ENCODE measurements around the gene TDRD12.

Gene TDRD12

GRCh38 chr19:32719611-32720059 lies at the start of gene TDRD12:
Gene TDRD12 (plus strand): TSS chr19:32719767. CDS start chr19:32720073, 306 bp downstream.
- no peak for DNase-seq

GRCh38 chr19:32671883-32672593 lies 47.5 kb upstream of the TDRD12 start:
- DNase-seq, result no peak

GRCh38 chr19:32672841-32673240 lies 46.7 kb upstream of the TDRD12 start:
- DNase-seq, result no peak

GRCh38 chr19:32673573-32673972 lies 46.0 kb upstream of the TDRD12 start:
- DNase-seq, result no peak

GRCh38 chr19:32674153-32674930 lies 45.2 kb upstream of the TDRD12 start:
- DNase-seq, result no peak

GRCh38 chr19:32674931-32675719 lies 44.4 kb upstream of the TDRD12 start, which contains the start of gene ANKRD27:
Gene ANKRD27 (minus strand): TSS chr19:32675180. CDS start chr19:32659015, 16,165 bp downstream.
- peak; percentile 97 to 98 for DNase-seq

GRCh38 chr19:32675720-32676185 lies 43.8 kb upstream of the TDRD12 start, which contains the start of gene RGS9BP:
Gene RGS9BP (plus strand): TSS chr19:32675848. CDS start chr19:32676264, 416 bp downstream.
- DNase-seq, result peak; percentile 60 to 63

- peak in 1 of 2 experiments; percentile 21 for DNase-seq
These were observed 43.2 kb upstream of the TDRD12 start for GRCh38 chr19:32676186-32676894.

GRCh38 chr19:32676895-32677359 lies 42.6 kb upstream of the TDRD12 start:
- no peak for DNase-seq

- DNase-seq, result no peak
These were observed 41.9 kb upstream of the TDRD12 start for GRCh38 chr19:32677657-32678056.

GRCh38 chr19:32680986-32681385 lies 38.6 kb upstream of the TDRD12 start:
- DNase-seq, result no peak

GRCh38 chr19:32682317-32682716 lies 37.2 kb upstream of the TDRD12 start:
- no peak for DNase-seq

GRCh38 chr19:32686847-32687475 lies 32.6 kb upstream of the TDRD12 start:
- no peak for DNase-seq

- DNase-seq, result no peak
These were observed 31.9 kb upstream of the TDRD12 start for GRCh38 chr19:32687681-32688080.

- no peak for DNase-seq
These were observed 31.3 kb upstream of the TDRD12 start for GRCh38 chr19:32688311-32688710.

- DNase-seq, result peak; percentile 71 to 77
These were observed 28.1 kb upstream of the TDRD12 start, which contains the start of gene NUDT19 for GRCh38 chr19:32691291-32691951. Gene NUDT19 (plus strand): TSS chr19:32691821. CDS start chr19:32691961, 140 bp downstream.

- DNase-seq, result peak; percentile 34 to 54
These were observed 27.4 kb upstream of the TDRD12 start for GRCh38 chr19:32691952-32692726.

GRCh38 chr19:32692727-32693061 lies 26.9 kb upstream of the TDRD12 start:
- DNase-seq, result no peak

- DNase-seq, result peak; percentile 10 to 15
These were observed 26.1 kb upstream of the TDRD12 start for GRCh38 chr19:32693151-32694108.
